GM19025 (cell line): ENCODE data around the gene PSEN1.

Source experiments
- ATAC-seq: cut with Tn5 transposase; IDR thresholded peaks from one replicate; pipeline ENCODE4 v1.9.1; 2021; ENCODE audit warnings: mild to moderate bottlenecking, low read depth, moderate library complexity; ENCODE audit not compliant: unreplicated experiment

Gene PSEN1

GRCh38 chr14:73250781-73251500, 114.6 kb downstream of the PSEN1 start:
- ATAC-seq: no peak

GRCh38 chr14:73251516-73252215, 115.4 kb downstream of the PSEN1 start:
- no peak for ATAC-seq

GRCh38 chr14:73252491-73253322, 116.4 kb downstream of the PSEN1 start:
- ATAC-seq: no peak

GRCh38 chr14:73253323-73253610, 117.0 kb downstream of the PSEN1 start:
- no peak for ATAC-seq

- ATAC-seq: no peak
Observed at GRCh38 chr14:73253721-73254120, 117.4 kb downstream of the PSEN1 start.

- ATAC-seq: no peak
Observed at GRCh38 chr14:73254247-73255004, 118.1 kb downstream of the PSEN1 start.

GRCh38 chr14:73255005-73255400, 118.7 kb downstream of the PSEN1 start:
- ATAC-seq: no peak

- ATAC-seq: no peak
Observed at GRCh38 chr14:73255693-73256225, 119.5 kb downstream of the PSEN1 start.

- ATAC-seq: no peak
Observed at GRCh38 chr14:73258076-73258475, 121.8 kb downstream of the PSEN1 start.

GRCh38 chr14:73258845-73259611, 122.7 kb downstream of the PSEN1 start:
- ATAC-seq: no peak

GRCh38 chr14:73259837-73260236, 123.5 kb downstream of the PSEN1 start:
- no peak for ATAC-seq

GRCh38 chr14:73260574-73260973, 124.3 kb downstream of the PSEN1 start:
- no peak for ATAC-seq

- ATAC-seq: no peak
Observed at GRCh38 chr14:73261075-73261474, 124.8 kb downstream of the PSEN1 start.

- ATAC-seq: no peak
Observed at GRCh38 chr14:73261520-73262426, 125.5 kb downstream of the PSEN1 start.

- ATAC-seq: no peak
Observed at GRCh38 chr14:73262427-73263183, 126.3 kb downstream of the PSEN1 start.

- ATAC-seq: no peak
Observed at GRCh38 chr14:73263606-73264005, 127.3 kb downstream of the PSEN1 start.

- ATAC-seq: no peak
Observed at GRCh38 chr14:73264080-73264884, 128.0 kb downstream of the PSEN1 start.
